Measurements from ENCODE around the gene LMNB1.
A peak's percentile ranks its signal among the peaks of the same experiment; 100 is the strongest.

Gene LMNB1

DNA sequence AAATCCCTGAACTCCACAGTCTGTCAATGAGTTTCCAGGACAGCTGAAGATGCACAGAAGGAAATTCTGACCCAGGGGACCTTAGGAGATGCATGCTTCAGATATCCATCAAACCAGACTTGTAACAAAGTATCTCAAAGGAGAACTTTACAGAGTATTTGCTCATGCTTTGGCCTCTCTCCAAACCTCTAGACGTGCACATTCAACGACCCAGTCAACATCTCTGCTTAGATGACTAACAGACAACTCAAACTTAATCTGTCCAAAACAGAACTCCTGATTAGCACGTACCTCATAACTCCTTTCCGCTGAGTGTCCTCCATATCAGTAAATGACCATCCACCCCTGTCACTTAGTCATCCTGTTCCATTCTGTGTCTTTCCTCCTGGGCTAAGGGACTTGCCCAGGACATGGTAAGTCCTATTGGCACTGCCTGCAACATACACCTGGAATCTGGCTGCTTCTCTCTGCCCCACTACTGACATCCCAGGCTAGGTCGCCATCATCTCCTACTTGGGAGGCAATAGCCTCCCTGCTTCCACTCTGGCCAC is 107.4 kb downstream of the LMNB1 start:
- peak; percentile 70 for DNase-seq (ENCODE audit: low read depth)
- in situ Hi-C loops (cut with HindIII; ENCODE audit: low sequenced_read_pairs), result no loop called here

More for the DNA sequence above, 107.4 kb downstream of the LMNB1 start:
- no peak overlapping the region for H3K4me3 ChIP-seq (ENCODE audit: low read depth, low read length)
- TF ChIP-seq, protein P1, sequence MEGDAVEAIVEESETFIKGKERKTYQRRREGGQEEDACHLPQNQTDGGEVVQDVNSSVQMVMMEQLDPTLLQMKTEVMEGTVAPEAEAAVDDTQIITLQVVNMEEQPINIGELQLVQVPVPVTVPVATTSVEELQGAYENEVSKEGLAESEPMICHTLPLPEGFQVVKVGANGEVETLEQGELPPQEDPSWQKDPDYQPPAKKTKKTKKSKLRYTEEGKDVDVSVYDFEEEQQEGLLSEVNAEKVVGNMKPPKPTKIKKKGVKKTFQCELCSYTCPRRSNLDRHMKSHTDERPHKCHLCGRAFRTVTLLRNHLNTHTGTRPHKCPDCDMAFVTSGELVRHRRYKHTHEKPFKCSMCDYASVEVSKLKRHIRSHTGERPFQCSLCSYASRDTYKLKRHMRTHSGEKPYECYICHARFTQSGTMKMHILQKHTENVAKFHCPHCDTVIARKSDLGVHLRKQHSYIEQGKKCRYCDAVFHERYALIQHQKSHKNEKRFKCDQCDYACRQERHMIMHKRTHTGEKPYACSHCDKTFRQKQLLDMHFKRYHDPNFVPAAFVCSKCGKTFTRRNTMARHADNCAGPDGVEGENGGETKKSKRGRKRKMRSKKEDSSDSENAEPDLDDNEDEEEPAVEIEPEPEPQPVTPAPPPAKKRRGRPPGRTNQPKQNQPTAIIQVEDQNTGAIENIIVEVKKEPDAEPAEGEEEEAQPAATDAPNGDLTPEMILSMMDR (IDR thresholded peaks at IDR 0.05; ENCODE audit: low read depth, low read length, missing control alignments), result no peak
